GM18870 (cell line): ENCODE measurements around the gene HIVEP1.

Source experiments
- ATAC-seq: cut with Tn5 transposase; IDR thresholded peaks from one replicate; pipeline ENCODE4 v1.9.1; 2021; ENCODE audit warnings: moderate library complexity; ENCODE audit not compliant: unreplicated experiment

The HIVEP1 gene

DNA sequence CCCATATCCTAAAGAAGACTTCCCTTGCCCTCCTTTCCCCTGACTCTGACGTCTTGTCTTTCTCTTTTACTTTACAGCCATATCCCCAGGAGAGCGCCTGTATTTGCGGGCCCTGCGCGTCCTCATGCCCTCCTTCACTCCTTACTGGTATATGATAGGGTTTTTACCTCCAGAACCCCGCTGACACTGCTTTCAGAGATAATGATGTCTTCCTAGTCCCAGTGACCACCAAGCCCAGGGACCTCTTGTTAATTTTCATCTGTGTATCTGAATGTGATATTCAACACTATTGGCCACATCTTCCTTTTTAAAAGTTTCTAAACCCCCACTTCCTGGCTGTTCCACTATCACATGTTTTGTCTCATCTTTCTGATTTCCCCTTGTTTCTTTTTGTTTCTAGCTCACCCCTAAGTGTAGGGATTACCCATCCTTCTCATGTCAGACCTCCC is 102.0 kb downstream of the HIVEP1 start:
- no peak for ATAC-seq

DNA sequence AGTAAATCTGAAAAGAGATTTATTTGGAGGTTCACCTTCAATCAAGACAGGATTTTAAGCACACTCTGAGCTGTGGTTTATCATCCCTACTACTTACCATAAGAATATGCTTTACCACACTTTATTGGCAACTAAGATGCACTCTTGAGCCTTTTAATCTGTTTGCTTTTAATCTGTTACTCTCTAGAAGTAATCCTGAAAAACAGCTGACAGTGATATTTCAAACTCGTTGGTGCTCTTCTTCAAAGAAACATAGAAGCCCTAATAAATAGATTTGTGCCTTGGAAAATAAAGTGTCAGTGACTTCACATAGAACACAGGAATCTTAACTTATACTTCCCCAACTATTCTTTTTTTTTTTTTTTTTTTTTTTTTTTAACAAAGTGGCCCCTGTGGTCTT is 102.9 kb downstream of the HIVEP1 start:
- no peak for ATAC-seq

DNA sequence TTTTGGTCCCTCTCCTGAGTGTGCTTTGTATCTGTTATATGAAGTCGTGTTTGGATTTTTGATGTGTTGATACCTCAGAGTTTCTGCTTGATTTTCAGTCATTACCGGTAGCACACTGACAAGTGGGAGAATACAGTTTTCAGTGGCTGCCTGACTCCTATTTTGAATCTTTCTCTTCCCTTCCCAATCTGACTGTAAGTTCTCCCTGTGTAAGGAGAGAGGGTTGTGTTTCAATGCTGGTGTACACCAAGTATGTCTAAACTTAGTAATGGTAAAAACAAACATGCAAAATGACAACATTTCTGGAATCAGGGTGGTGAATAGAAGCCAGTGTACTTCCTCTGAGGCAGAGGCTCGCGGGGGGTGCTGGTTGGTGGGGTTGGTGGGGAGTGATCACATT is 103.4 kb downstream of the HIVEP1 start:
- ATAC-seq: no peak

DNA sequence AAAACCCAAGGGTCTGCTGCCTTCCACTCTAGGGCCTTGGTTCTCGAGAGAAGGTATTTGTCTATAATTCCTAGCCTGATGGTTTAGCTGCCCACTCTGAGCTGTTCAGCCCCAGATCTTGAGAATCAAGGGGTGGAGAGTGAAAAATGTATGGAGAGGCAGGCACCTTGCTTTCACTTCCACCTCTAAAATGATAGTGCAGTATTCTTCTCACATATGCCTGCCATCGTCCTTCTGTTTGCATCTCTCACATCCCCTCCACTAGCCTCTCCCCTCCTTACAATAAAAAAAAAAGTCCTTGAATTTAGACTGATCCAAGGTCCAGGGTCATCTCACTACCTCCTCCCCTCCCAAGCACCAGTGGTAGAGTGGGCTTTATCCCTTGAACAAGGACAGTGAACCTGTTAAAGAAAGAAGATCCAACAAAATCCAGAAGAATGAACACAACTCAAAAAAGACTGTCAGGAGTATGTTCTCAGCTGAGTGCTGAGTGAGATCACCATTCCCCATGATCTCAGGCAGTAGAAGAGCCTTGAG is 104.2 kb downstream of the HIVEP1 start:
- no peak for ATAC-seq

DNA sequence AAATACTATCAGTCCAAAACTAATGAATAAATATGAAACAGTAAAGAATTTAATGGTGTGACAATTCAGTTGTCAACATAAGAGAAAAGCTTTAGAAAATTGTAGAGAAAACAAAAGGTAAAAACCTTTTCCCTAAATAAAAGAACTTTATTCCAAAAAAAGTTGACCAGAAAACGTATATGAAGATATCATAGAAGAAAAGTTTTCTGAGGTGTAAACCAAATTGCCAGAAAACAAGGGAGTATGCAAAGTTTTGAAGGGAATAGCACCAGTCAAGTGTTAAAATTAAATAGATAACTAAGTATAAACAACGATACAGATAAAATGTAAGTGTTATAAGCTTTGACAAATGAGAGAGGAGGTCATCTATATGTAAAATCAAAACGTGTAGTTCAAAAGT is 104.9 kb downstream of the HIVEP1 start:
- ATAC-seq: no peak

DNA sequence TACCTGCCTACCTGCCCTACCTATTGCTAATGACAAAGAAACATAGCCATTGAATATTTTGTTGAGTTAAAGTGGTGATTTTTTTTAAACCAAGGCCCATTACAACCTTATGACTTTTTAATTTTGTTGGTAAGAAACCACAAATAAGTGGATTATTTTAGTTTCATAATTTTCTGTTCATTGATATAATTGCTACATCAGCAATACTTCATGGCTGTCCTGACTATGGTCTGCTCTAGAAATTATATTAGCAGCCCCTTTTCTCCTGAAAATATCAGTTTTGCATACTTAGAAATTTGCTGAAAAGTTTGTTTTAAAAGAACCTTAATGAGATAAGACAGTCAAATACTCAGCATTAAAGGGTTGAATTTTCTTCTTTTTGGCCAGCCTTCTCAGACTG is 106.5 kb downstream of the HIVEP1 start:
- no peak for ATAC-seq

DNA sequence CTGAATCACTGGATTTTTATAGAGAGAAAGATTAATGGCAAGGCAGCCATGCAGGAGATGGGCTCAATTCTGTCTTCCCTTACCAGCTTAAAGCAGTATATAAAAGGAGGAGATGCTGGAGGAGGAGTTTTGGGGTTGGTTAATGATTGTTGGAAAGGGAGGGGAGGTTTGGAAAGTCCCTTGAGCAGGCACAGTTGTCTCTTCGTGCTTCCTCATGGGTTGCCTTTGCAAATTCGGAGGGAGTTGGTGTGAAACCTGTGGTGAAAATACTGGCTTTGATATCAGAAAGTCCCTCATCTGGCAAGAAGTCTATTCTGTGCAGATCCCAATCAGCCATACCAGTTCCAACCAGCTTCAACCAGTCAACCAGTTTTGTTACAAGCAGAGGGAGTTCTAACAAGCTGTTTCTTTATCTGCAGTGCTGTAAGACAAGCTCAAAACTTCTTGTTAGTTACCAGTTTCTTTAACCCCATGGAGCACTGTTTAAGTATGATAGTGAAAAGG is 107.0 kb downstream of the HIVEP1 start:
- peak; percentile 81 for ATAC-seq

DNA sequence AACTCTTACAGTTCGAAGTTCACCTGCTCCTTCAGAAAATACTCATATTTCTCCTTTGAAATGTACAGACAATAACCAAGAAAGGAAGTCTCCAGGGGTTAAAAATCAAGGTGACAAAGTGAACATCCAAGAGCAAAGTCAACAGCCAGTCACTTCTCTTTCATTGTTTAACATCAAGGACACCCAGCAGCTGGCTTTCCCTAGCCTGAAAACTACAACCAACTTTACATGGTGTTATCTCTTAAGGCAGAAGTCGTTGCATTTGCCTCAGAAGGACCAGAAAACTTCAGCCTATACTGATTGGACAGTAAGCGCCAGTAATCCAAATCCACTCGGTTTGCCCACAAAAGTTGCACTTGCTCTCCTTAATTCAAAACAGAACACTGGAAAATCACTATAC is 113.3 kb downstream of the HIVEP1 start:
- ATAC-seq: no peak

DNA sequence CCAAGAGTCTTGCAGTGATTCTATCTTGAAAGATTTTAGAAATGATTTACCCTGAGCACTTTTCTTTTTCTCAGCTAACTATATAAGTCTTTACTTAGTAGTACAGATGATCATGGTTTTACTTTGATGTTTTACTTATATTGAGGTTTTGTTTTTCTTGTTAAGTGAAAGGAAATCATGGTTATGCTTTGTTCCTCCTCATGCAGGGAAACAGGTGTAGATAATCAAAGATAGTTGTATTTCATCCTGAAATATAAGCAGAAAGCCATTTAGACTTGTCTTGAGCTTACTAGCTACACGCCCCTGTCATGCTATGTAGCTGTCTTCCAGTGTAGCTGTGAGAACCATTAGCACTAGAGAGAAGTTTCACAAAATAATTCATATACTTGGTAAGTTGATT is 113.9 kb downstream of the HIVEP1 start:
- no peak for ATAC-seq

DNA sequence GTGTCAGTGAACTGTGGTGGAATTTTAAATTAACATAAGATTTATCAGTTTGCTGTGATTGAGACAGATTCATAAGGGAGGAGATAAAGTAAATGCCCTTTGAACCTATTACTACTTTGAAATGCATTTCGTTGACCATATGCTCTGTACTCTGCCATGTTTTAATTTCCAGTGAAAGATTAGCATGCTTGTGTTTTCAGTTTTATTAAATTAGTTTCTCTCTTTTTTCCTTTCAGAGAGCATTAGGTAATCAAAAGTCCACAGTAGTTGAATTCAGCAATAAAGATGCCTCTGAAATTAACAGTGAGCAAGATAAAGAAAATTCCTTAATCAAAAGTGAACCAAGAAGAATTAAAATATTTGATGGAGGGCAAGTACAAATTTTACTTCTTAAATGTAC is 117.4 kb downstream of the HIVEP1 start:
- ATAC-seq: no peak

DNA sequence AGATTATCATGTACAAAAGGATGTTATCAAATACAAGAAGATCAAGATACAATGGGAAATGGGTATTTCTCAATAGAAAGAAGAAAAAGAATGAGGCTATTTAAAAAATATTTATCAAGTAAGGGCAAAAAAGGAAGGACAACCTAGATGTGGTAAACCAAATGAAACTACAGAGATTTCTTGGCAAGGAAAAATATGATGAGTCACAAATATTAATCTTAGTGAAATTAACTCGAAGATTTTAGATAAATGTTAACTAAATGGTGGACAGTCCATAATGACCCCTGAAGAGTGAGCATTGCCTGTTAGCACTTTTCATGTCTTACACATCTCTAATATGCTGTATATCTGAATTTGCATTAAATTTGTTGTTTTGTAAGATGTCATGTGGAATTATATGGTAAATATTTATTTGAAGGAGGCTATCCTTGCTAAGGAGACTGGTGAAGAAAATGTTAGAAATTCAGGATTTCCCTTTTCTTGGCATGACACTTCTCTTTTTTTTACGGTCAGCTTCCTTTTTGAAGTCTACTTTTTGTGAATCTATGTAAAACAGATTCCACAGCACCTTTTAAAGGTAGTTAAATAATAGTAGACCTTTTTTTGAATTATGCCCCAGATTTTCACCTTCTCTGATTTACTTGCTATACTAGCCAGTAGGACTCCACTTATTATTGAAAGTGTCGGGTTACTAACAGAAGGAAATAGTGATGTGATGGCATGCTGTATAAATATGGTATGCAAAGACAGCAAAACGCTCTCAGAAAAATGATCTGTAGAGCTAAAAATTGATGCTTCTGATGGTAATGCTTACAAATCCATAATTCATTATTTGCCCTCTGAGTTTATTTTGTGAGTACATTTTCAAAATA is 120.5 kb downstream of the HIVEP1 start:
- no peak for ATAC-seq

DNA sequence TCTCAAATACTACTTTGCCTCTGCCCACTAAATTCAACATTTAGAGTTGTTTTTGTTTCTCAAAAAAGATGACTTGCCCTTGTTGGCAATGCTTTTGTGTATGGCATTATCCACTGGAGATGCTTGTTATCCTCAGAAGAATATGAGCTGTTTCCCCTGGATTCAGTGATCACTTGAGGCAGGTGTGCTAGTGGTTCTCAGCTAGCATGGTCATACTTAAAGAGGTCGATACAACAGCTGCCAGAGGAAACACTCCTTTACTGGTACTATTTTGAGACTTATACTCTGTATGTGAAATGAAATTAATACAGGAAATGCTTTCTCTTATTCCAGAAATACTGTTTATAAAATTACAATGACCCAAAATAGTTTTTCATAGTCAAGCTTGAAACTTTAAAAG is 122.5 kb downstream of the HIVEP1 start:
- ATAC-seq: no peak

DNA sequence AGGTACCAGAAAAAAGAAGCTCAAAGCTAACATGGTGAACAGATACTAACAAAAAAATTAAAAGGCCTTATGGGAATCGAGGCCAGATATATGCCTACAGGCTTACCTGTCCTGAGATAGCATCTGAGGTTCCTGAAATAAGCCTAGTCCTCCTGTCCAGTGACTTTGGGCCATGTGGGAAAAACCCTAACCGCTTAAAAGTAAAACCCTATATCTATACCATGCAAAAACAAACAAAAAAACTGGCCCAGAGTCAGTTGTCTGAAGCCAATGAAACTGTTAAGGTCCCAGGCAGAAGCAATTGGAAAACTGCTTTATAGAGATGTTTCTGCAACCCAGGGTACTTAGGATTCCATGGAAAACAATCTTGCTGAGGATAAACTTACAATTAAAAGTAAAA is 122.9 kb downstream of the HIVEP1 start:
- no peak for ATAC-seq

DNA sequence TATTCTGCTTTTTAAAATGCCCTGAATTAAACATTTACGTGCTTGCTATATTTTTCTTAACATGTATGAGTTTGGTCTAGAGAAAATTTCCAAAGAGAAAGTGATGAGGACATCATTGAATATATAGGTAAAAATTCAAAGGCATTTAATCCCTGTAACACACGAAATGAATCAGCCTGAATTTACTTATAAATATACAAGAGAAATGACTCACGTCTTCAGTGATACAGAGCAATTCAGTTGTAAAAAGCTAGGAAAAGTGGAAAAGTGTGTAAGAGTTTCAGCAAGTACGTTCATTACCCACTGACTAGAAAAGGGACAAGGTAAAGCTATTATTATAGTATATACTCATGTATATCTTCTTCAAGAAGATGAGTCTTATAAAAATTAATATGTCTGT is 124.8 kb downstream of the HIVEP1 start:
- no peak for ATAC-seq

DNA sequence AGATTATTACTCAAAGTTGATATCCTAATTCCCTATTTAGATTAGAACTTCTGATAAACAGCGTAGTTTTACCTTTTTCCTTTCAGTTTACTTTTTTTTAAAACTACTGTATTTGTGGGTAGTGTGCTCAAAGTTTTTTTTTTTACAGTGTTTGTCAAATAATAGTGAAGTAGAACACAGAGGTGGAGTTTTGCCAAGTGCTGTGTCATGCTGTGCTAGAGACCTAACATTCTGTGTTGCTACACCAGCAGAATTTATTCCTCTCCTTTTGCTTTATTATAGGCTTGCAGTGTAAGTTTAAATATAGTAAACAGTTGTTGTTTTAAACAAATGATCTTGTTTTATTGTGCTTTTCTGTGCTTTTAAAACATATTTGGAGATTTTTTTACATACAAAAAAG is 125.4 kb downstream of the HIVEP1 start:
- no peak for ATAC-seq

DNA sequence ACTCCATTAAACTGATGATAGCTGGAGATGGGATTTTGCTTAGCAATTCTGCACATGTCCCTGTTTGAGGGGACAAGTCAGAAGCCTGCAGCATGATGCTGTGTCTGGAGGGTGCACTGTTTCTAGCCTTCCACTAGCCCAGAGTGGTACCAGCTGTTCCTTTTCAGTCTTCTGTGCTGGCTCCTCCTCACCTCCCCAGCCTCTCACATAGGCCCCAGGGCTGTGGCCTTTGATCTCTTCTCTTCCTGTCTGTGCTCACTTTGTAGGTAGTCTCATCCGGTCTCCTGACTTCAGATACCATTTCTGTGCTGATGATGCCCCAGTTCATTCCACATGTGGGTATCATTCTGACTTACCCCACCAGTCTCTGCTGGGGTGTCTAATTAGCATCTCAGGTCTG is 126.3 kb downstream of the HIVEP1 start:
- ATAC-seq: no peak

DNA sequence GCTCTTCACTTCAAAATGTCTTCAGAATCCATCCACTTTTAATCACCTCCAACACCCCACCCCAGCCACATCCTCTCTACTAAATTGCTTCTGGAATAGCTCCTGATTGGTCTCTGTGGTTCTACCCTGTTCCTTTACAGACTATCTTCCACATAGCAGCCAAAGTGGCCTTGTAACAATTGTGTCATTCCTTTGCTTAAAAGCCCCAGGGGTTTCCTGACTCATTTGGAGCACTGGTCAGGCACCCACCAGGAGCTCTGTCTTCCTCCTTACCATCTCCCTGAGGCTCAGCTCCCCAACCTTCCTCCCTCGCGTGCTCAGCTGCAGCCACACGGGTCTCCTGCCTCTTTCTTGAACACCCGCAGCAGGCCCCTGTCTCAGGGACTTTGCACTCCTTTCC is 126.8 kb downstream of the HIVEP1 start:
- ATAC-seq: no peak

DNA sequence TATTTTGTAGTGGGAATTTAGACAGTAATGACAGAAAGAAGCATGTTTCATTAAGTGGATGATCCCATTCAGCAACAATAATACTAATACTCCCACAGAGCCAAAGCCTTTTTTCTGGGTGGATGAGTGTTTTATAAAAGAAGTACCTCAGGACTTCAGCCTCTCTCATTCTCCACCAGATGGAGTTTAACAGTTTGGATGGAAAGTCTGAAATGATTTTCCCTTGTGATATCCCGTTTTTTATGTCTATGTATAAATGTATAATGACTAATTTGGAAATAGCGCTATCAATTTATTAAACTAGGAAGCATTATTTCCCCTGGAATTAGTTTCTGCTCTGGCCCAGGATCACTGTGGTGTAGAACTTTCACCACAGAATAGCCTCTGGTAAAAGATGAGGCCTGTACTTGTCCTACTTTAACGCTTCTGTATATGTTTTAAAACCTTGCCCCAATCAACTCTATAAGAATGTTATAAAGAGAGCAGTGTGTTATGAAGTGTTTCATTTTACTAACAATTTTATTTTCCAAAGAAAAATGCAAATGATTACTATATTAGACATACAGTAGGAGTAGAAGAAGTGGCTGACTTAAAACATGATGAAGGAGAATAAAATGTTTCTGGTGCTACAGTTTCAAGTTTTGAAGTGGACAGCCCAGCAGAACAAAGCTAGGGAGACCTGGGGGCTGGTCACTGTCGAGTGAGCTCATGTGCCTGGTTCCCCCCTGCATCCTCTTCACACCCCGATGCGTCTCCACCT is 135.6 kb downstream of the HIVEP1 start:
- no peak for ATAC-seq

DNA sequence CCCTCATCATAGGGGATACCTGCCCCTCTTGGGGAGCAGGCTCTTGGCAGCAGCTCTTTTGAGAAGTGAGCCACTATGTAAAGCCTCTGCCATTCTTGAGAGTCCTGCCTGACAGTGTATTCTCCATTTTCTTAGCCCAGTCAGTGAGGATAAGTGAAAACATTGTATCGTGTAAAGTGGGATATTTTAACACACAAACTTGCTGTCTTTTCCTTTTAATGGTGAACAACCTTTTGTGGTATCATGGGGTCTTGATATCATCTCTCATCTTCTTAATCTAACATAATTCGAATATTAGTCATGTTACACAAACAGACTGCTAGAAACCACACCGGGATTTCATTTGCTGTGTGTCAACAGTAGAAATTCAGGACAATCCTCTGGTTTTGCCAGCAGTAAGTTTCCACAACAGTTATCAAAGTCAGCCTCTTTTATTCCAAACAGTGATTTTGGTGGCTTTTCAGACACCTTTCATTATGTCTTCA is 136.2 kb downstream of the HIVEP1 start:
- no peak for ATAC-seq

DNA sequence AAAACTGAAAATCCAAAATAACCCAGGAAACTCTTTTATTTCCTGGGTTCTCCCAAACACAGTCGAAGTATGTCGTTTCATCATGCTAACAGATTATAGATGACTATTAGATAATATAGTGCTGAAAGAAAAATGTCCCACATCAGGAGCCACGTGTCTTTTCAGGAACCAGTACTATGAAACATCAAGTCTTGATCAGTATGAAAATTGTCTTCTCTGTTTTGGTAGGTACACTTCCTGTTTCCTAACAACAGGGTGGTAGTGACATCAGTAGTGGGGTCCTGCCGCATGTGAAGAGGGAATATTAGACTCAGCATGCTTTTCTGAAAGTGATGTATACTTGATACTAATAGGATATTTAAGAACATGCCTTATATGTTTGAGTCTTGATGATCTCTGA is 136.7 kb downstream of the HIVEP1 start:
- no peak for ATAC-seq

DNA sequence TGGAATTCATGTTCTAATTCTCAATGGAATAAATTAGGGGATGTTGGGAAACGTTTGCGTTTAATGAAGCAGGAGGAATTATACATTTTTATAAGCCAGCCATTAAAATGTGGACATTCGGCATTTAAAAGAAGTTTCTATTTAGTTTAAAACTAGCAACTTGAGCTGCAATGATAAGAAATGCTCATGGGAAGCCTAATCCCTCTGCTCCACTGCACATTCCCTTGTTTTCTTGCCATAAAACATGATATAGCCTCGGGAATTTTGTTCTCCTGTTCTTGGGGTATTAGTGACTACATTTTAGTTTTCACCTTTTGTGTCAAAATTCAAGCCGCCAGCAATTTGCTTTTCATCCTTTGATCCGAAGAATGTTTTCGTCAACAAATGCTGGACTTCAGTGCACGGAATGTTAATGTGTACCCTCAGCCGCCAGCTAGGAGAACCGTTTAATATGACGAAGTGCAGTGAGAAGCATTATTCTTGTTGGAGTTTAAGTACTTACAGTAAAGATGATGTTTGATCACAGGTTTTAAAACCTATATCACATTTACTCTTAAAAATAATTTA is 137.9 kb downstream of the HIVEP1 start:
- no peak for ATAC-seq
